SK-N-SH treated with all-trans-retinoic acid at 6 μM for 48 hours (cell line): ENCODE measurements around the gene USP40.

Experiments used
- BACH2 ChIP-seq: fragments of 250-450 bp; sonication (Bioruptor Pico); IDR thresholded peaks from 2 replicates; pipeline ENCODE4 v1.9.0; 2021; ENCODE audit warnings: mild to moderate bottlenecking, borderline replicate concordance
- CREB5 ChIP-seq: fragments of 250-450 bp; sonication (Bioruptor Pico); IDR thresholded peaks from 2 replicates; pipeline ENCODE4 v1.5.1; 2020; ENCODE audit warnings: low read depth, mild to moderate bottlenecking, moderate library complexity
- CSDC2 ChIP-seq: fragments of 250-450 bp; sonication (Bioruptor Pico); IDR thresholded peaks from 2 replicates; pipeline ENCODE4 v1.5.0; 2020; ENCODE audit warnings: mild to moderate bottlenecking, moderate library complexity
- GLIS3 ChIP-seq: fragments of 250-450 bp; sonication (Bioruptor Pico); IDR thresholded peaks from 2 replicates; pipeline ENCODE4 v1.5.0; 2020; ENCODE audit warnings: mild to moderate bottlenecking, moderate library complexity
- OSR1 ChIP-seq: fragments of 250-450 bp; sonication (Bioruptor Pico); IDR thresholded peaks from 2 replicates; pipeline ENCODE4 v1.8.0; 2022; ENCODE audit warnings: moderate library complexity, mild to moderate bottlenecking, inconsistent platforms
- PATZ1 ChIP-seq: fragments of 250-450 bp; sonication (Bioruptor Pico); IDR thresholded peaks from 2 replicates; pipeline ENCODE4 v1.8.0; 2020; ENCODE audit warnings: mild to moderate bottlenecking, moderate library complexity, borderline replicate concordance
- PPARA ChIP-seq: fragments of 250-450 bp; sonication (Bioruptor Pico); IDR thresholded peaks from 2 replicates; pipeline ENCODE4 v1.5.0; 2020; ENCODE audit warnings: mild to moderate bottlenecking, borderline replicate concordance
- RARB ChIP-seq: fragments of 250-450 bp; sonication (Bioruptor Pico); IDR thresholded peaks from 2 replicates; pipeline ENCODE4 v1.8.0; 2021; ENCODE audit warnings: mild to moderate bottlenecking, moderate library complexity
- TCF4 ChIP-seq: fragments of 250-450 bp; sonication (Bioruptor Pico); IDR thresholded peaks from 2 replicates; pipeline ENCODE4 v1.8.0; 2021; ENCODE audit warnings: mild to moderate bottlenecking, moderate library complexity, borderline replicate concordance
- TOX ChIP-seq: fragments of 250-450 bp; sonication (Bioruptor Pico); IDR thresholded peaks from 2 replicates; pipeline ENCODE4 v1.8.0; 2021; ENCODE audit warnings: mild to moderate bottlenecking, moderate library complexity, borderline replicate concordance
- ZFP30 ChIP-seq: fragments of 450-650 bp; formaldehyde crosslinking; IDR thresholded peaks from 2 replicates; pipeline ENCODE4 v1.5.0; 2022; ENCODE audit warnings: mild to moderate bottlenecking, moderate library complexity
- TF ChIP-seq, protein P1 (sequence below): fragments of 250-450 bp; sonication (Bioruptor Pico); IDR thresholded peaks from 2 replicates; pipeline ENCODE4 v1.5.0; 2020; ENCODE audit warnings: mild to moderate bottlenecking, moderate library complexity
- TF ChIP-seq, protein P2 (sequence below): fragments of 250-450 bp; sonication (Bioruptor Pico); IDR thresholded peaks from 2 replicates; pipeline ENCODE4 v1.8.0; 2021; ENCODE audit warnings: low read depth, mild to moderate bottlenecking, moderate library complexity, borderline replicate concordance

DNA sequence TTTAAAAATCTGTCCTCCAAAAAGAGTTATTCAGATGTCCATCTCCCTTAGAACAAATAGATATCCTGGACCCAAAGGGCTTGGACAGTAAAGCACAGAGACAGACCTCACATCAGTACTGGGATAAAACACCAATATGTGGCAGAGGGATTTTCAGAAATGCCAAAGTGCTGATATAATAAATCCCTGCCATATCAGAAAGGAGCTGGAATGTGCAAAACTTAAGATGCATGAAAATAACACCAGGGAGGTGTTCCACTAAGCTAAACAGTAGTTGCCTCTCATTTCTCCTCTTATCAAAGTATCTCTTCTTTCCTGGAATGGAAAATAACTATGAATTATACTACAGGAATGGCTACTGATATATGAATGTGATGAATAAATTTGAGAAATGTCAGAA is 13.2 kb downstream of the USP40 start:
- TF ChIP-seq GLIS3 (no peak), TOX (CRISPR knock-in tag) (no peak), PATZ1 (CRISPR knock-in tag) (no peak), RARB (CRISPR knock-in tag) (no peak), CREB5 (CRISPR knock-in tag) (no peak), TCF4 (no peak), PPARA (CRISPR knock-in tag) (no peak), OSR1 (CRISPR knock-in tag) (no peak), ZFP30 (CRISPR knock-in tag) (no peak), BACH2 (CRISPR knock-in tag) (no peak), CSDC2 (no peak)
- TF ChIP-seq, protein P1, sequence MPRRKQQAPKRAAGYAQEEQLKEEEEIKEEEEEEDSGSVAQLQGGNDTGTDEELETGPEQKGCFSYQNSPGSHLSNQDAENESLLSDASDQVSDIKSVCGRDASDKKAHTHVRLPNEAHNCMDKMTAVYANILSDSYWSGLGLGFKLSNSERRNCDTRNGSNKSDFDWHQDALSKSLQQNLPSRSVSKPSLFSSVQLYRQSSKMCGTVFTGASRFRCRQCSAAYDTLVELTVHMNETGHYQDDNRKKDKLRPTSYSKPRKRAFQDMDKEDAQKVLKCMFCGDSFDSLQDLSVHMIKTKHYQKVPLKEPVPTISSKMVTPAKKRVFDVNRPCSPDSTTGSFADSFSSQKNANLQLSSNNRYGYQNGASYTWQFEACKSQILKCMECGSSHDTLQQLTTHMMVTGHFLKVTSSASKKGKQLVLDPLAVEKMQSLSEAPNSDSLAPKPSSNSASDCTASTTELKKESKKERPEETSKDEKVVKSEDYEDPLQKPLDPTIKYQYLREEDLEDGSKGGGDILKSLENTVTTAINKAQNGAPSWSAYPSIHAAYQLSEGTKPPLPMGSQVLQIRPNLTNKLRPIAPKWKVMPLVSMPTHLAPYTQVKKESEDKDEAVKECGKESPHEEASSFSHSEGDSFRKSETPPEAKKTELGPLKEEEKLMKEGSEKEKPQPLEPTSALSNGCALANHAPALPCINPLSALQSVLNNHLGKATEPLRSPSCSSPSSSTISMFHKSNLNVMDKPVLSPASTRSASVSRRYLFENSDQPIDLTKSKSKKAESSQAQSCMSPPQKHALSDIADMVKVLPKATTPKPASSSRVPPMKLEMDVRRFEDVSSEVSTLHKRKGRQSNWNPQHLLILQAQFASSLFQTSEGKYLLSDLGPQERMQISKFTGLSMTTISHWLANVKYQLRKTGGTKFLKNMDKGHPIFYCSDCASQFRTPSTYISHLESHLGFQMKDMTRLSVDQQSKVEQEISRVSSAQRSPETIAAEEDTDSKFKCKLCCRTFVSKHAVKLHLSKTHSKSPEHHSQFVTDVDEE (CRISPR knock-in tag): no peak
- TF ChIP-seq, protein P2, sequence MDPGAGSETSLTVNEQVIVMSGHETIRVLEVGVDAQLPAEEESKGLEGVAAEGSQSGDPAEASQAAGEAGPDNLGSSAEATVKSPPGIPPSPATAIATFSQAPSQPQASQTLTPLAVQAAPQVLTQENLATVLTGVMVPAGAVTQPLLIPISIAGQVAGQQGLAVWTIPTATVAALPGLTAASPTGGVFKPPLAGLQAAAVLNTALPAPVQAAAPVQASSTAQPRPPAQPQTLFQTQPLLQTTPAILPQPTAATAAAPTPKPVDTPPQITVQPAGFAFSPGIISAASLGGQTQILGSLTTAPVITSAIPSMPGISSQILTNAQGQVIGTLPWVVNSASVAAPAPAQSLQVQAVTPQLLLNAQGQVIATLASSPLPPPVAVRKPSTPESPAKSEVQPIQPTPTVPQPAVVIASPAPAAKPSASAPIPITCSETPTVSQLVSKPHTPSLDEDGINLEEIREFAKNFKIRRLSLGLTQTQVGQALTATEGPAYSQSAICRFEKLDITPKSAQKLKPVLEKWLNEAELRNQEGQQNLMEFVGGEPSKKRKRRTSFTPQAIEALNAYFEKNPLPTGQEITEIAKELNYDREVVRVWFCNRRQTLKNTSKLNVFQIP (CRISPR knock-in tag): no peak
